Activated CD4-positive, CD25-positive, alpha-beta regulatory T cell (primary cell): ENCODE results near the gene SEM1.
"Not testable (repeated sequence)": the region's sequence is repeated elsewhere in the genome, so short reads cannot be mapped to it uniquely, and the experiment has no call there.

Experiments used
- DNase-seq, 4 experiments: peaks; one replicate each; lab custom pipeline; 2025; lab: John Stamatoyannopoulos, UW

SEM1 gene

DNA sequence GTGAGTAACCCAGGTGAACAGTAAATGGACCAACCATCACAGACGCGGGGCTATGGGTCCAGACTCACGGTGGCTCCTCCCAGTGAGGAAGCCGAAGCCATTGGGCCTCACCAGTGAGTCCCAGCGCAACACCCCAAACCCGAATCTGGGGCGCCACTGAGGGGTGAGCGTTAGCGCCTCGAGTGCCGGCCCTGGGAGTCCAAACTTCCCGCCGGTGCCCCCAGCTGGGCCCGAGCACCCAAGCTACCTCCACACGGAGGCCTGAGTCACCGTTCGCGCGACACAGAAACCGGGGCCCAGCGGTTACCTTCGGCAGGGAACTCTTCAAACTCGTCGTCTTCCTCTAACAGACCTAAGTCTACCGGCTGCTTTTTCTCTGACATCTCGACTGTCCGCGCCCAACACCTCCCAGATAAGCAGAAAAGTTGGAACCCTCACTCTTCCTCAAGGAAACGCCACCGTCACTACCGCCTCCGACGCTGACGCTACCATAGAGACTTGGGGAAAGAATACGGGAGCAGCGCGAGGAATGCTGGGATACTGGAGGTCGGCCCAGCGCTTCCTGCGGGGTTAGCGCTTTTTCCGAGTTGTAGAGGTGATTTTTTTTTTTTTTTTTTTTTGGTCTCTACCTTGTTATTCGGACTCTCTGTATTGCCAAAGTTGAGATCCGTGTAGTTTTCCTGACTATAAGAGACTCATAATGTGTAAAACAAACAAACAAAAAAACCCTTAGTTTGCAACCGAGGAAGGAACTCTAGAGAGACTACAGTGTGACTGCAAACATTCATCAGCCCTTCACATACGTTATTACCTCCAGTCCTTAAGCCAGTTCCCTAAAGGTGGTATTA lies at the start of gene SEM1:
Gene SEM1, minus strand, starts transcription at position 466 of the 848 bp plus-strand sequence. Its CDS starts 83 bp downstream, at position 383.
- peak; percentile 28 to 57 (median 32) for DNase-seq

DNA sequence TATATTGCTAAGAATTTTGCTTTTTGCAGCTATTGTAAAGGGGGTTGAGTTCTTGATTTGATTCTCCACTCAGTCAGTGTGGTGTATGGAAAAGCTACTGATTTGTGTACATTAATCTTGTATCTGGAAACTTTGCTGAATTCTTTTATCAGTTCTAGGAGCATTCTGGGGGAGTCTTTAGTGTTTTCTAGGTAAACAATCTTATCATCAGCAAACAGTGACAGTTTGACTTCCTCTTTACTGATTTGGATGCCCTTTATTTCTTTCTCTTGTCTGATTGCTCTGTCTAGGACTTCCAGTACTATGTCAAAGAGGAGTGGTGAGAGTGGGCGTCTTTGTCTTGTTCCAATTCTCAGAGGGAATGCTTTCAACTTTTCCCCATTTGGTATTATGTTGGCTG lies 48.2 kb upstream of the SEM1 start:
- DNase-seq, result not testable (repeated sequence)

DNA sequence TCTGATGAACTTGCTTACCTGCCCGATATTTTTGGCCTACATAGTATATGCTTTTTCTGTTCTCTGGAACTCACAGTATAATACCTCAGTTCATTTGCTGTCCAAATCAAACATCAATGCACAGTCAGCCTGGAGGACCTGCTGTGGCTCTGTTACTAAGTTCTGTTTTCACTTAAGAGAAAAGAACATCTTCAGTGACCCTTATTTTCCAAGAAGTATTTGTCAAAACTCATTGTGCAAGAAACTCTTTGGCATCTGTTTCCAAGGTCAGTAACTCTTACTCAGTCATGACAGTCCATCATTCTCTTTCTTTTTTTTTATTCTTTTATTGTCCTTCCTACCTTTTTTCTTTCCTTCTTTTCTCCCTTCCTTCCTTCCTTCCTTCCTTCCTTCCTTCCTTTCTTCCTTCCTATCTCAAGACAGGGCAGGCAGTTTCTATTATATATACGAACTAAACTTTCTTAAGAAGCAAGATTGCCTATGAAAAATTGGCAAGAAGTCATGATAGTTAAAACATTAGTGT lies 37.8 kb upstream of the SEM1 start:
- DNase-seq, result no peak

DNA sequence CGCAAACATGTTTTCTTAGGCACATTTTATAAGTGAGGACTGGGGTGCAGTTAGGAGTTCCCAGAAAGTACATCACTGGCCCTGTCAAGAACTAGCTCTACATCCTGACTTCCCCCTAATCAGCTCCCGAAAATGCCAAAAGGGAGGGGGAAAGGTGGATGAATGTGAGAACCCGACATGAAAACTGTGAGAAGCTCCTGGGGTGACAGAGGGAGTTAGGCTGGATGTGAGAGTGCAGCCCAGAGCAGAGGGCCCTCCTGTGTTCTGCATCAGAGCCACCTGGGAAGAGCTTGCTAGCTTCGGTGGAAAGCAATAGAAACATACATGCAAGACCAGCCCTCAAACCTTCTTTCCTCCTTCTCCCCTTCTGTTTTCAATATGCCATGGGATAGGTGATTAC lies 30.5 kb upstream of the SEM1 start:
- no peak for DNase-seq

DNA sequence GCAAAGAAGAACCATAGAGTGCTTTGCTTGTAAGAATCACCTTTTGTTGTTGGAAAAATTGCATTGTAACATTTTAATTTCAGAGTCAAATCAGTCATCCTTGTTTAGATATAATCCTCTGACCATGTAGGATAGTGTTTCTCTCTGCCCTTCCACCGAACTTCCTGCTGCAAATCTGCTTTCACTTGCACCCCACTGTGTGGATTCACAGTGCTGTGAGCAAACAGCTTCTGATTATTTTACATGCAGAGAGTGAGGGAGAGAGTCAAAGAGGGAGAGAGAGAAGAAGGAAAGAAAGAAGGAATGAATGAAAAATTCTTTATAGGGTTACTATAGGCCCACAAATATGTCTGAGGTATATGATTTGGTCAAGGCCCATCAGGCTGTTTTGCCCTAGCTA lies 30.0 kb upstream of the SEM1 start:
- no peak for DNase-seq

DNA sequence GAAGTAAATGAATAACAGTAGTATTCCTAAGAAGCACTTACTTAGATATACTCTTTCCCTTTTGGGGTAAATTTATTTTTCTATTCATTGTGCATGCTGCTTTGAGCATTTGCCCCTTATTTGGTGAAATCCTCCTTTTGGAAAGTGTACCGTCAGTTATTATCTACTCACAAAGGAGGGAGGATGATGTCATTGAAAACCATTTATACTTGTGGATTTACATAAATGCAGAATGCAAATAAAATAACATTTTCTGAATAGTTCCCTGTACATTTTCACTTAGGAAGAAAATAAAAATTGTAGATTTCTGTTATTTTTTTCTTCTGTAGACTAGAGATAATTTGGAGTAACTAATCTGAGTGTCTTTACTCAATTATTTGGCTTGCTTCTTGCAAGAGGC lies 29.5 kb upstream of the SEM1 start:
- DNase-seq, result no peak

DNA sequence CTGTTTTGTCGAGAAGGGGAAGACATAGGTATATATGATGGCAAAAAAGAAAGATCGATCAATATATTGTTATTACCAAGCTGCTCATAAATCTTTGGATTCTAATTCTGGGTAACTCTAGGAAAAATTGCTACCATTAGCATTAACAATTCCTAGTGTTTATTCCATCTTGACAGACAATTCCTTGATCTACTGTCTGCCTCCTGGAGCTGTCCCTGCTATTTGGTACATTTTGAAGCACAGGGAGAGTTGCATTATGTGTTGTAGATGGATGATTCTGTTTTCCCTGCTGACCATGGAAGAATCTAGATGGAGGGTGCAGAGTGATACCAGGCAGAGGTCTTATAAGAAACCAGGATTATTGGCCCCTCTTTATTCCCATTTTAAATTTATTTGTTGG lies 29.1 kb upstream of the SEM1 start:
- DNase-seq, result no peak

DNA sequence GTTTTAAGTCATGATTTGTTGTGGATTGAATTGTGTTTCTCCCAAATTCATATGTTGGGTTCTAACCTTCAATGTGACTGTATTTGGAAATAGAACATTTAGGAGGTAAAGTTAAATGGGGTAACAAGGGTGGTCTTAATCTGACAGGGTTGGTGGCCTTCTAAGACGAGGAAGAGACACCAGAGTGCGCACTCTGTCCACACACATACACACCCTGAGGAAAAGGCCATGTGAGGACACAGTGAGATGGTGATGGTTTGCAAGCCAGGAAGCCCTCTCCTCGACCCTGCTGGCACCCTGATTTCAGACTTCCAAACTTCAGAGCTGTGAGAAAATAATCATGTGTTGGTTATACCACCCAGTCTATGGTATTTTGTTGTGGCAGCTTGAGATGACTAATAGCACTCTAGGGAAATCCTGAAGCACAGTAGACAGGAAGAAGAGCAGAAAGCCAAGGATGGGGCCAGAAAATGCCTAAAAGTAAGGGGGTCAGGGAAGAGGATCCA lies 28.0 kb upstream of the SEM1 start:
- DNase-seq, result no peak

DNA sequence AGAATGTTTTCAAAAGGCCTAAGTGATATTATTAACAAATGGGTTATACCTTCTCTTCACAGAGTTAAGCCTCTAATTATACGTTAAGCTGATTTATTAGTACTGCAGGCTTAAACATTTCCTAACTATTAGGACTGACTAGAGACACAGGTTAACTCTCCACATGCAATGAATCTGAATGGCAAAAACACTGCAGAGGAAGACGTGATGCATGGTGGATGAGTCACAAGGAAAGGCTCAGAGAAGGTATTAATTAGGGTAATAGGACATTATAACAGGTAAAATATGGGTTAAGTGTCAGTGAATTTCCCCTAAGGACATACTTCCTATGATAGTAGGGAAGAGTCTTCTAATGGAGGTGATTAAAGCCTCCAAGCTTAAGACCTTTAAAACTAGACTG lies 24.7 kb upstream of the SEM1 start:
- no peak for DNase-seq

DNA sequence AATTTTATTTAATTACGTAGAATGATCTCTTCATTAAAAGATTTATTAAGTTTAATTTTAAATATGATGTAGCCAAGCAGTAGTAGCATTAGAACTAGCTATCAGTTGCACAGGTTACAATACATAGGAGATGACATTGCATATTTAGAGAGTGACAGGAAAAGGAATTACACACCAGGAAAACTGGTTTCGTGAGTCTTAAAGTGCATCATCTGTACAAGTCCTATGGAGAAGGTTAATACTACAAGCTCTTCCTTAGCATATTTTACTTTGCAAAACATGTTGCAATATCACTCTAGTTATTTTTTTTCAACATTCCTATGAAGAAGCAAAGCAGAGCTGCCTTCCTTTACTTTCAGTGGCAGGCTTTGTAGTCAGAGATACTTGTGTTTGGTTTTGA lies 20.2 kb upstream of the SEM1 start:
- no peak for DNase-seq

DNA sequence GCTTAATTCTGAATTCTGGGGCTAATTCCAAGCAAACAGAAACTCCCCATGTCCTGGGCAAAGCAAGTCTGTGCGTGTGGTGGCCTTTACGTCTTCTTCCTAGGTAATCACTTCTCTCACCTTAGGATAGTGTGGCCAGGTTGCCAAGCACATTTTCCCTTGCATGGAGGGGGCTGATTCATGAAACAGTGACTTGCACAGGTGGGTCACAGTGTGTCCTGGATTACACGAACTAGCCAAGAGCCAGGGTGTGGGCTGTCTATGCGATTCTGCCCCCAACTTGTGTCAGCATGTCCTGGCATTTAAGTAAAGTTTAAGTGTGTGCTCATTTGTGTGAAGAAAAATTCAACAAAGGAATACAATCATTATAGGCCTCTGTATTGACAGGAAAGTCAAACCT lies 18.5 kb upstream of the SEM1 start:
- DNase-seq, result no peak

DNA sequence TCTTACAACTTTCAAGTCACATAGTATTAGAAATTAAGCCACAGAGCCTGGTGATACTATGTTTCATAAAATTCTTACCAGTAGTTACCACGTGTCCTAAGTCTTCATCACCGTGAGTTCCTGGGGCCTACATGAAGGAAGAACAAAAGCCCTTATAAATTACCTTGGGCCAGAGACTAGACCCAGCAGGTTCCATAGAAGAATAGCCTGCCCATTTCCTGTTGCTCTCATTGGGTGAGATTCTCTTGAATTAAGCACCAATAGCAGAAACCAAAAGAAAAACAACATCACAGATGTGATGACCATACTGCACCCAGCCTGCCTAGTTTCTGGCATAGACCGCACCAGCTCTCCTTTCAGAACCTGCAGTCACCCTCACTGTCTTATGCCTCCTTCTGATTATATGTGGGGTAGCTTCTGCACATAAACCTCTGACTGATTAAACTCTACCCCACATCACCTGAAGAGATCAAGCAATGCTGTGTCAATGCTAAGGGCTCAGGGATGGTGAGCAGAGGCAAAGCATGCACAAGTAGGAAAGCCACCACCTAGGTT lies 18.0 kb upstream of the SEM1 start:
- DNase-seq, result no peak

DNA sequence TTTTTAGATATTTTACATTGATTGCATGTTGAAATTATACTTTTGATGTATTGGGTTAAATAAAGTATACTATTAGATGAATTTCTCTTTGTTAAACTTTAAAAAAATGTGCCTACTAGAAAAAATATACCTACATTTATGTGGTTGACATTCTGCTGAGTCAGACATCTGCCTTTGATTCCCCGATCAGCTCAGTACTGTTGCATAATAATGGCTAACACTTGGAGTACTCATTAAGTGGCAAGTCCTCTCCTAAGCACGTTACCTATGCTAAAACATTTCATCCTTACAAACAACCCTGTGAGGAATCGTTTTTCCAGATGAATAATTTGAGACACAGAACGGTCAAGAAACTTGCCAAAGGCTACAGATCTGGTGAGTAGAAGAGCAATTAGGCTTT lies 14.0 kb upstream of the SEM1 start:
- no peak for DNase-seq

DNA sequence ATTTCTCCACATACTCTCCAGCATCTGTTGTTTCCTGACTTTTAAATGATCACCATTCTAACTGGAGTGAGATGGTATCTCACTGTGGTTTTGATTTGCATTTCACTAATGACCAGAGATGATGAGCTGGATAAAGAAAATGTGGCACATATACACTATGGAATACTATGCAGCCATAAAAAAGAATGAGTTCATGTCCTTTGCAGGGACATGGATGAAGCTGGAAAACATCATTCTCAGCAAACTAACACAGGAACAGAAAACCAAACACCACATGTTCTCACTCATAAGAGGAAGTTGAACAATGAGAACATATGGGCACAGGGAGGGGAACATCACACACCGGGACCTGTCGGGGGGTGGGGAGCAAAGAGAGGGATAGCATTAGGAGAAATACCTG lies 13.3 kb upstream of the SEM1 start:
- DNase-seq, result not testable (repeated sequence)

DNA sequence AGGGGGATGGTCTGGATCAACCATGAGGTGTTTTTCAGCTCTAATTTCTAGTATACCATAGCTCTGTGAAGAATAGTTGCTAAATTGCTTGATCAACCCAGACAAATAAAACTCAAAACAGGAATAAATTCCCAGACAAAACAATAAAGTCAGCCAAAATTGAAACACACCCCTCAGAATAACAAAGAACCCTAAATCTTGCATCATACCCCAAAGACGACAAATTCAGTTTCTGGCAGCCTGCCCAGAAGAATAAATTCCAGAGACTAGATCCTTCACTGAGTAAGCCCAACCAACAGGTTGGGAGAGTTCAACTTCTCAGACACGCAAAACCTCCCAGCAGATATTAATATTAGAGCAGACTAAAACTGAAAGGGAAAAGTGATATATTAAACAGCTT lies 11.2 kb upstream of the SEM1 start:
- DNase-seq, result no peak

DNA sequence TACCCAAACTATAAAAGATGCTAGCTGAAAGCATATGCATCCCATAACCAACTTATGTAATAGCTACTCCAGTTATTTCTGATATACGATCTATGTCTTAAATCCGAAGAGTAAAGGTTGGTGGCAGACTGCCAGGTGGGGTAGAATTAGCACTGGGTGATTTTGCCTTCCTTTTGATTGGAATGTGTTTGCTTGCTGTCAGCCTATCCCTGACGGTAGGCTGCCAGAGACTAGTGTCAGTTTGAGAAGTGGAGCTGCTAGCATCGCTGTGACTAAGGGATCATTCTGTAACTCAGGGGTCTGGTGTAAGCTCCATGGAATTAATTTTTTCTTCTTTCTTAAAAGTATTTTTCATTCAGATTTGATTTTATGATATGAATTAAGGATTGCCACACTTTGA lies 9.5 kb upstream of the SEM1 start:
- no peak for DNase-seq

DNA sequence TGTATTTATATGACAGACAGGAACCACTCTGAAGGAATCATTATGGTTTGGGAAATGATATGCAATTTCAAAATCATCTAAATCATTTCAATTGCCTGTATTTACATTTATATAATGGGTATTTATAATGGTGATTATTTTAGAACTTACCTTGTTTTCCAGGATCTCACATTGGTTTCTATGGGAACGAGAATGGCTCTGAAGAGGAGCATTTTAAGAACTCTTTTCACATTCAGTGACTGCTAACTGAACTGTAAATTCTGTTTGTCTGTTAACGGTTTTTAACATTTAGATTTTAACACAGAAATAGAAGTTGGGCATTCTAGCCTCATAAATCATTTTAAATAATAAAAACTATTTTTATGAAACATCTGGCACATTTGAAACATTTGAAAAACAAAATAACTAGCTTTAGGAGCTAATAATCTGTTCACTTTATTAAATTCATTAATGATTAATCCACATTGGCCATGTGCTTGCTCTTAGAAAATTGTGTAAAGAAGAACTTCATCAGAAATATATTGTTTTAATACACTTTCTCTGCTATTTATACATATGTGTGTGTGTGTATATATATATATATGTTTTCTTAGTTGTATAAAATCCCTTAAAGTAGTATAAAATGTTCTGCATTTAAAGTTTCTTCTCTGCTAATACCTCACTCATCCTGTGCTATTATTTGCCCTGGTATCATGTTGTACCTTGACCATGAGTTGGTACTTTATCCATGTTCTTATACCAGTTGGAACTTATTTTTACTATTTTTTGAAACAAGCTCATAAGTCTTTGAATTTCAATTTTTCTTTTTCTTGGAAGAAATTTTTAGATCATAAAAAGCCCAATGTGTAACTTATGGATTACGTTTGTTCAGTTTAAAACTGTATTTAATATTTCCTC lies 8.7 kb upstream of the SEM1 start:
- no peak for DNase-seq

DNA sequence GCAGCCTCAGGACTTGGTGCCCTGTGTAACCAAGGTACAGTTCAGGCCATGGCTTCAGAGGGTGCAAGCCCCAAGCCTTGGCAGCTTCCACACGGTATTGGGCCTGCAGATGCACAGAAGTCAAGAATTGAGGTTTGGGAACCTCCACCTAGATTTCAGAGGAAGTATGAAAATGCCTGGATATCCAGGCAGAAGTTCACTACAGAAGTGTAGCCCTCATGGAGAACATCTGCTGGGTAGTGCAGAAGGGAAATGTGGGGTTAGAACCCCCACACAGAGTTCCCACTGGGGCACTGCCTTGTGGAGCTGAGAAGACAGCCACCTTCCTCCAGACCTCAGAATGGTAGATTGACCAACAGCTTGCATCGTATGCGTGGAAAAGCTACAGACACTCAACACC lies 3.4 kb upstream of the SEM1 start:
- no peak for DNase-seq

DNA sequence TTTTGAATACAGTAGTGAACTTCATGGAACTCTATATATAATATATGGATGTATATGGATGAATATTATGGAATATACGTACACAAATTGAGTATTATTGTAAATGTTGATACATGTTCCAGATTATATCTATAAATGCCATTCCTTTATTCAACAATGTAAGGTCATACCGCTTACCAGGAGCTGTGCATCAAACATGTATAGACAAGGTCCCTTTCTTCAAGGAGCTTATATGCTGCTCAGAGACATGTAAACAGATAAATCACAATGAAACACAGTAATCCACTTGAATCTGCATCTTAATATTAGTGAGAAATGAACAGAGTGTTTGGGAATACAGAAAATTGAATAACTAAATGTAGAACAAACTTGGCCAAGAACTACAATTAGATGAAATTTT lies 898 bp upstream of the SEM1 start:
- no peak for DNase-seq

DNA sequence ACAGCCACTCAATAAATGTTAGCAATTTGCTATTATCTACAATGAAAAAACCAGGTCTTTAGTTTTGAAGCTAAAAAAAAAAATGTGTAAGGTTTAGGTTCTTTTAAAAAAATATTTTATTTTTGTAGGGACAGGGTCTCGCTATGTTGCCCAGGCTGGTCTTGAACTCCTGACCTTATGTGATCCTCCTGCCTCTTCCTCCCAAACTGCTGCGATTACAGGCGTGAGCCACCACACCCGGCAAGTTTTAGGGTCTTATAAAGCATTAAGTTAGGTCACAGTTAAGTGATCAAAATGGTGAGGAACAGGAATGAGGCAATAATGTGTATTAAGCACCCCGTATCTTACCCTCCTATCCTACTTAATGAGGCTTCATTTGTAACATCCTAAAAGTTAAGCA lies 774 bp downstream of the SEM1 start:
- no peak for DNase-seq

DNA sequence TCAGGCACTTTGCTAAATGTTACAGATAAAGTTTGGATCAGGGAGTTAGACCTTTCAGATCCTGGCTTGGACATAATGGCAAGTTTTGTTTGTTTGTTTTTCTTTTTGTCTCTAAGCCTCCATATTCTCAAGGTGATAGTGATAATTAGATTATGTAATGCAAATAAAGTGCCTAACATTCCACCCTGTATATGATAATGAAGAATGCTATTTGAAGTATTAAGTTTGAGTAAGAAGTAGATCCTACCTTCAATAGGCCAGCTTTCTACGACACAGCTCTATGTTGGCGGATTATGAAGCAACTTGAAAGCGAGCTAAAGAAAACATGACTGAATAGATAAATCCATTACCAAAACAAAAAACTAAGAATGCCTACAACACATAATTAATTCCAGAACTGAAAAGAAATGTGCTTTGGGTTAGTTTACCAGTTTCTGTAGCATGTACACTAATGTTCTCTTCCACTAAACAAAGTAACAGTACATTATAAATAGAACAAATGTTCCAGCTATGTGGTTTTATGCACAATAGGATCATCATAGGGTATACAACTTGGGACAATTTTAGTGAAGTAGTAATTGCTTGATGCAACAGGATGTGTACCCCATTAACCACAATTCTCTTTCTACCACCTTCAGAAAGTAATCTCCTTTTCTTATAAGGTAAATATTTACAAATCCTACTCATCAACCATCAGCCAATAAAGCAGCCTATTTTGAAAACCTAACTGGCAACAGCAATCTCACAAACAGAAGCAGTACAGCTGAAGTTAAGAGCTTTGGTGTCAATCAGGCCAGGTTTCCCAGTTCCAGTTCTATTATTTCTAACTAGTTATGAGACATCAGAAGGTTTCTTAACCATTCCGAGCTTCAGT lies 1.5 kb downstream of the SEM1 start:
- no peak for DNase-seq
